CD8-positive, alpha-beta memory T cell (primary cell): ENCODE data around the gene GUCA2A. TPM values are rescaled to one million over a fixed set of nuclear protein-coding genes. Genes with fewer than 3 reads are reported as not detected.

Experiments
- CTCF ChIA-PET: fragments of 350-600 bp; sonication (Branson Sonifier 250); formaldehyde crosslinking; loops from one replicate; lab custom pipeline; 2021; ENCODE audit warnings: antibody characterized with exemption; lab: Charles Lee
- POLR2A ChIA-PET: fragments of 350-600 bp; sonication (Branson Sonifier 250); formaldehyde crosslinking; loops from one replicate; lab custom pipeline; 2021; ENCODE audit warnings: antibody characterized with exemption; lab: Charles Lee
- DNase-seq, 5 donors: peaks; one replicate each; pipeline versions ENCODE4 v3.0.0 to v3.0.0-alpha.2; 2020 to 2022; ENCODE audit warnings: mixed read lengths in 1 of 5
- H3K27ac ChIP-seq: one replicate; pipeline ENCODE4 v1.7.0; 2013; ENCODE audit warnings: low read depth, mild to moderate bottlenecking, low read length, moderate library complexity
- H3K27me3 ChIP-seq: 2 replicates; pipeline ENCODE4 v1.7.0; 2013; ENCODE audit warnings: low read length, mild to moderate bottlenecking; ENCODE audit not compliant: insufficient read depth, poor library complexity, severe bottlenecking
- H3K36me3 ChIP-seq: 2 replicates; pipeline ENCODE4 v1.7.0; 2013; ENCODE audit warnings: mild to moderate bottlenecking, low read length, moderate library complexity; ENCODE audit not compliant: insufficient read depth
- H3K4me1 ChIP-seq: 2 replicates; pipeline ENCODE4 v1.7.0; 2013; ENCODE audit warnings: mild to moderate bottlenecking, low read length, moderate library complexity; ENCODE audit not compliant: insufficient read depth
- H3K4me3 ChIP-seq: 2 replicates; pipeline ENCODE4 v1.7.0; 2013; ENCODE audit warnings: mild to moderate bottlenecking, low read length
- H3K9me3 ChIP-seq: 2 replicates; pipeline ENCODE4 v1.7.0; 2013; ENCODE audit warnings: mild to moderate bottlenecking, low read length
- H3K27ac Mint-ChIP-seq, 8 donors: one replicate each; pipeline ENCODE4 v1.8.0; 2020 to 2021; ENCODE audit warnings: mixed read lengths in 8 of 8, mild to moderate bottlenecking in 6 of 8, inconsistent platforms in 3 of 8, moderate library complexity in 3 of 8
- H3K27me3 Mint-ChIP-seq, 2 donors: one replicate each; pipeline ENCODE4 v1.8.0; 2020 to 2021; ENCODE audit warnings: mixed read lengths in 2 of 2, mild to moderate bottlenecking in 1 of 2, moderate library complexity in 1 of 2
- H3K36me3 Mint-ChIP-seq, 3 donors: one replicate each; pipeline ENCODE4 v1.8.0; 2020 to 2021; ENCODE audit warnings: mixed read lengths in 3 of 3, inconsistent platforms in 1 of 3, mild to moderate bottlenecking in 1 of 3
- H3K4me1 Mint-ChIP-seq, 3 donors: one replicate each; pipeline ENCODE4 v1.8.0; 2020 to 2021; ENCODE audit warnings: mixed read lengths in 3 of 3, inconsistent platforms in 1 of 3, mild to moderate bottlenecking in 1 of 3
- H3K4me3 Mint-ChIP-seq, 7 donors: one replicate each; pipeline ENCODE4 v1.8.0; 2020 to 2021; ENCODE audit warnings: mixed read lengths in 7 of 7, mild to moderate bottlenecking in 6 of 7, moderate library complexity in 4 of 7, inconsistent platforms in 2 of 7
- H3K9me3 Mint-ChIP-seq, 5 donors: one replicate each; pipeline ENCODE4 v1.8.0; 2020 to 2022; ENCODE audit warnings: mixed read lengths in 5 of 5, mild to moderate bottlenecking in 3 of 5, moderate library complexity in 2 of 5, inconsistent platforms in 1 of 5
- polyA plus RNA-seq: library from polyadenylated mRNA; unstranded; fragments of 300-500 nt; fragmentation: Illumina TruSeq; gene quantifications from one replicate; pipeline ENCODE4 v1.2.3, GENCODE V29; 2021
- total RNA-seq, 2 experiments: library from RNA; stranded (reverse); gene quantifications; one replicate each; pipeline ENCODE4 v1.2.3, GENCODE V29; 2021

GUCA2A gene
- total and polyA plus RNA-seq, 3 experiments from 2014 or later, result not detected

GRCh38 chr1:42175314-42176054, 10.9 kb upstream of the GUCA2A start:
- Histone ChIP-seq H3K27me3 (no peaks in the 10 kb centered on the region), H3K27ac (no peak overlapping the region), H3K36me3 (peaks cover 11% of the 10 kb centered on the region), H3K4me3 (no peak overlapping the region), H3K9me3 (no peaks in the 10 kb centered on the region), H3K4me1 (no peaks in the 10 kb centered on the region)
- Mint-ChIP-seq H3K27me3 (peaks cover 0 to 3% of the 10 kb centered on the region in 2 donors), H3K36me3 (peaks cover 0 to 33% (median 3%) of the 10 kb centered on the region in 3 donors), H3K4me3 (no peak overlapping the region), H3K27ac (peak overlapping the region in 5 of 8 donors; percentile 8 to 51 (median 22)), H3K9me3 (no peaks in the 10 kb centered on the region), H3K4me1 (peaks cover 0 to 2% (median 0%) of the 10 kb centered on the region in 3 donors)
- CTCF ChIA-PET, result interaction anchor here (1.1 to 2.2 kb wide), 2 partner anchors 13 to 602 kb away, joined by 3 to 5 read pairs; no protein-coding TSS in a partner anchor
- DNase-seq, result no peak
- POLR2A ChIA-PET, result no interaction called here

- no peaks in the 10 kb centered on the region for H3K4me1 ChIP-seq
- peaks cover 3 to 4% of the 10 kb centered on the region in 2 donors for H3K27me3 Mint-ChIP-seq
Observed at GRCh38 chr1:42173961-42174735, 9.6 kb upstream of the GUCA2A start.

GRCh38 chr1:42173155-42173933, 8.8 kb upstream of the GUCA2A start:
- Histone ChIP-seq H3K4me1 (no peaks in the 10 kb centered on the region), H3K27me3 (no peaks in the 10 kb centered on the region), H3K4me3 (no peak overlapping the region), H3K36me3 (no peaks in the 10 kb centered on the region), H3K27ac (no peak overlapping the region), H3K9me3 (no peaks in the 10 kb centered on the region)
- peaks cover 0 to 2% (median 0%) of the 10 kb centered on the region in 3 donors for H3K4me1 Mint-ChIP-seq
- peaks cover 0 to 18% (median 3%) of the 10 kb centered on the region in 3 donors for H3K36me3 Mint-ChIP-seq
- POLR2A ChIA-PET, result interaction anchor here (0.5 kb wide), 2 partner anchors 281 to 481 kb away, joined by 3 to 5 read pairs; no protein-coding TSS in a partner anchor
- no peak overlapping the region for H3K4me3 Mint-ChIP-seq
- peaks cover 3 to 4% of the 10 kb centered on the region in 2 donors for H3K27me3 Mint-ChIP-seq
- DNase-seq, result peak; percentile 46 to 75 (median 51)
- no peaks in the 10 kb centered on the region for H3K9me3 Mint-ChIP-seq
- CTCF ChIA-PET, result interaction anchor here (0.7 to 2.0 kb wide), 38 partner anchors 9 to 679 kb away, joined by 3 to 17 read pairs (median 4); partner anchors contain the start of gene GUCA2A
- H3K27ac Mint-ChIP-seq, result peak overlapping the region in 2 of 8 donors; percentile 51 to 72

More at GRCh38 chr1:42173961-42174735, 9.6 kb upstream of the GUCA2A start:
- peak overlapping the region in 3 of 8 donors; percentile 8 to 72 (median 51) for H3K27ac Mint-ChIP-seq
- Histone ChIP-seq H3K27ac (no peak overlapping the region), H3K9me3 (no peaks in the 10 kb centered on the region), H3K27me3 (no peaks in the 10 kb centered on the region), H3K36me3 (peaks cover under 1% of the 10 kb centered on the region), H3K4me3 (no peak overlapping the region)
- ChIA-PET POLR2A (interaction anchor here (0.5 kb wide), 2 partner anchors 281 to 480 kb away, joined by 3 to 5 read pairs; no protein-coding TSS in a partner anchor), CTCF (interaction anchor here (0.7 to 2.2 kb wide), 40 partner anchors 10 to 680 kb away, joined by 3 to 17 read pairs (median 4); partner anchors contain the start of gene GUCA2A)
- H3K9me3 Mint-ChIP-seq, result no peaks in the 10 kb centered on the region
- no peak overlapping the region for H3K4me3 Mint-ChIP-seq
- H3K36me3 Mint-ChIP-seq, result peaks cover 0 to 21% (median 3%) of the 10 kb centered on the region in 3 donors
- H3K4me1 Mint-ChIP-seq, result peaks cover 0 to 2% (median 0%) of the 10 kb centered on the region in 3 donors
- no peak for DNase-seq

- no peak overlapping the region for H3K4me3 Mint-ChIP-seq
- ChIA-PET POLR2A (no interaction called here), CTCF (interaction anchor here (0.9 to 1.9 kb wide), 13 partner anchors 9 to 678 kb away, joined by 3 to 17 read pairs (median 4); partner anchors contain the start of gene GUCA2A)
- H3K27ac Mint-ChIP-seq, result peak overlapping the region in 1 of 8 donors; percentile 78
- Histone ChIP-seq H3K4me1 (no peaks in the 10 kb centered on the region), H3K9me3 (no peaks in the 10 kb centered on the region), H3K36me3 (no peaks in the 10 kb centered on the region), H3K27ac (no peak overlapping the region), H3K27me3 (no peaks in the 10 kb centered on the region), H3K4me3 (no peak overlapping the region)
- peaks cover 0 to 2% (median 0%) of the 10 kb centered on the region in 3 donors for H3K4me1 Mint-ChIP-seq
- H3K27me3 Mint-ChIP-seq, result peaks cover 3 to 4% of the 10 kb centered on the region in 2 donors
- DNase-seq, result no peak
- H3K36me3 Mint-ChIP-seq, result peaks cover 0 to 12% (median 3%) of the 10 kb centered on the region in 3 donors
- H3K9me3 Mint-ChIP-seq, result no peaks in the 10 kb centered on the region
Observed at GRCh38 chr1:42172381-42173133, 8.0 kb upstream of the GUCA2A start.

GRCh38 chr1:42171679-42172266, 7.2 kb upstream of the GUCA2A start:
- H3K9me3 ChIP-seq, result no peaks in the 10 kb centered on the region
- ChIA-PET POLR2A (no interaction called here), CTCF (interaction anchor here (0.9 kb wide), 1 partner anchor 25 kb away, joined by 4 read pairs; no protein-coding TSS in a partner anchor)
- no peak overlapping the region for H3K4me3 Mint-ChIP-seq
- peaks cover 0 to 2% (median 0%) of the 10 kb centered on the region in 3 donors for H3K4me1 Mint-ChIP-seq
- no peaks in the 10 kb centered on the region for H3K4me1 ChIP-seq
- H3K4me3 ChIP-seq, result no peak overlapping the region
- peak overlapping the region in 2 of 8 donors; percentile 78 for H3K27ac Mint-ChIP-seq
- H3K27ac ChIP-seq, result no peak overlapping the region
- peaks cover 0 to 7% (median 2%) of the 10 kb centered on the region in 3 donors for H3K36me3 Mint-ChIP-seq
- no peaks in the 10 kb centered on the region for H3K27me3 ChIP-seq
- H3K36me3 ChIP-seq, result no peaks in the 10 kb centered on the region
- H3K27me3 Mint-ChIP-seq, result peaks cover 3 to 4% of the 10 kb centered on the region in 2 donors
- H3K9me3 Mint-ChIP-seq, result no peaks in the 10 kb centered on the region
- DNase-seq, result no peak

GRCh38 chr1:42170779-42171621, 6.5 kb upstream of the GUCA2A start:
- Histone ChIP-seq H3K9me3 (no peaks in the 10 kb centered on the region), H3K27me3 (no peaks in the 10 kb centered on the region), H3K36me3 (no peaks in the 10 kb centered on the region), H3K4me1 (no peaks in the 10 kb centered on the region), H3K4me3 (no peak overlapping the region), H3K27ac (no peak overlapping the region)
- CTCF ChIA-PET, result interaction anchor here (0.9 kb wide), 1 partner anchor 24 kb away, joined by 4 read pairs; no protein-coding TSS in a partner anchor
- Mint-ChIP-seq H3K27ac (peak overlapping the region in 1 of 8 donors; percentile 78), H3K36me3 (peaks cover 0 to 6% (median 0%) of the 10 kb centered on the region in 3 donors), H3K27me3 (peaks cover 3 to 4% of the 10 kb centered on the region in 2 donors), H3K4me3 (no peak overlapping the region), H3K9me3 (no peaks in the 10 kb centered on the region), H3K4me1 (peaks cover 0 to 2% (median 0%) of the 10 kb centered on the region in 3 donors)
- POLR2A ChIA-PET, result no interaction called here
- no peak for DNase-seq
